Body of pancreas (tissue), 4 donors: Measurements from ENCODE around the gene IL1R1.

Source experiments
- POLR2A ChIP-seq, 3 donors: fragments of 450-650 bp; IDR thresholded peaks; one replicate each; pipeline ENCODE4 v1.6.1; 2016; ENCODE audit warnings: antibody characterized with exemption in 3 of 3, mild to moderate bottlenecking in 2 of 3
- TF ChIP-seq, protein P1 (sequence below), 7 experiments: fragments of 450-650 bp in 4 of 7; fragments of 200-600 bp in 3 of 7; sonication (generic) in 3 of 7; IDR thresholded peaks; one replicate each; pipeline ENCODE4 v1.5.1; 2016 to 2019; ENCODE audit warnings: antibody characterized with exemption in 7 of 7

DNA sequence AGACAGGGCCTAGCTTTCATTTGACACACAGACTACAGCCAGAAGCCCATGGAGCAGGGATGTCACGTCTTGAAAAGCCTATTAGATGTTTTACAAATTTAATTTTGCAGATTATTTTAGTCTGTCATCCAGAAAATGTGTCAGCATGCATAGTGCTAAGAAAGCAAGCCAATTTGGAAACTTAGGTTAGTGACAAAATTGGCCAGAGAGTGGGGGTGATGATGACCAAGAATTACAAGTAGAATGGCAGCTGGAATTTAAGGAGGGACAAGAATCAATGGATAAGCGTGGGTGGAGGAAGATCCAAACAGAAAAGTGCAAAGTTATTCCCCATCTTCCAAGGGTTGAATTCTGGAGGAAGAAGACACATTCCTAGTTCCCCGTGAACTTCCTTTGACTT is 36.5 kb downstream of the IL1R1 start:
- TF ChIP-seq, protein P1, sequence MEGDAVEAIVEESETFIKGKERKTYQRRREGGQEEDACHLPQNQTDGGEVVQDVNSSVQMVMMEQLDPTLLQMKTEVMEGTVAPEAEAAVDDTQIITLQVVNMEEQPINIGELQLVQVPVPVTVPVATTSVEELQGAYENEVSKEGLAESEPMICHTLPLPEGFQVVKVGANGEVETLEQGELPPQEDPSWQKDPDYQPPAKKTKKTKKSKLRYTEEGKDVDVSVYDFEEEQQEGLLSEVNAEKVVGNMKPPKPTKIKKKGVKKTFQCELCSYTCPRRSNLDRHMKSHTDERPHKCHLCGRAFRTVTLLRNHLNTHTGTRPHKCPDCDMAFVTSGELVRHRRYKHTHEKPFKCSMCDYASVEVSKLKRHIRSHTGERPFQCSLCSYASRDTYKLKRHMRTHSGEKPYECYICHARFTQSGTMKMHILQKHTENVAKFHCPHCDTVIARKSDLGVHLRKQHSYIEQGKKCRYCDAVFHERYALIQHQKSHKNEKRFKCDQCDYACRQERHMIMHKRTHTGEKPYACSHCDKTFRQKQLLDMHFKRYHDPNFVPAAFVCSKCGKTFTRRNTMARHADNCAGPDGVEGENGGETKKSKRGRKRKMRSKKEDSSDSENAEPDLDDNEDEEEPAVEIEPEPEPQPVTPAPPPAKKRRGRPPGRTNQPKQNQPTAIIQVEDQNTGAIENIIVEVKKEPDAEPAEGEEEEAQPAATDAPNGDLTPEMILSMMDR (IDR thresholded peaks at IDR 0.05) = no peak
- TF ChIP-seq POLR2A (IDR thresholded peaks at IDR 0.05) = no peak
